T47D (cell line): Measurements from ENCODE around the gene LZTFL1.

Experiments
- DNase-seq, 2 experiments: peaks; one replicate each; pipeline versions ENCODE4 v3.0.0 to v3.0.0-alpha.2; 2011 to 2012; ENCODE audit warnings: low read depth in 1 of 2, low spot score in 1 of 2
- JUND ChIP-seq: IDR thresholded peaks from 2 replicates; pipeline ENCODE4 v1.6.1; 2012; ENCODE audit warnings: low read depth
- in situ Hi-C: cut with HindIII; loops from 2 replicates; pipeline ENCODE4 v1.10.0; 2016; ENCODE audit warnings: low sequenced_read_pairs, low pct_unique_long_range_greater_than_20kb

LZTFL1 gene

GRCh38 chr3:45786801-45787495 is 55.0 kb downstream of the LZTFL1 start:
- in situ Hi-C loops = no loop called here
- no peak for TF ChIP-seq JUND
- no peak for DNase-seq

GRCh38 chr3:45785605-45786150 is 56.2 kb downstream of the LZTFL1 start:
- no peak for TF ChIP-seq JUND
- no peak for DNase-seq
- in situ Hi-C loops = no loop called here

GRCh38 chr3:45783667-45784066 is 58.3 kb downstream of the LZTFL1 start:
- TF ChIP-seq JUND = no peak
- in situ Hi-C loops = no loop called here

GRCh38 chr3:45782381-45782780 is 59.5 kb downstream of the LZTFL1 start:
- in situ Hi-C loops = no loop called here
- no peak for DNase-seq
- no peak for TF ChIP-seq JUND

More at GRCh38 chr3:45783667-45784066, 58.3 kb downstream of the LZTFL1 start:
- DNase-seq = no peak

GRCh38 chr3:45781841-45782240 is 60.1 kb downstream of the LZTFL1 start:
- TF ChIP-seq JUND = no peak
- in situ Hi-C loops = no loop called here

GRCh38 chr3:45781271-45781670 is 60.6 kb downstream of the LZTFL1 start:
- DNase-seq = no peak
- no peak for TF ChIP-seq JUND
- in situ Hi-C loops = no loop called here

More at GRCh38 chr3:45781841-45782240, 60.1 kb downstream of the LZTFL1 start:
- no peak for DNase-seq

- DNase-seq = peak; percentile 74 to 83
- in situ Hi-C loops = no loop called here
- no peak for TF ChIP-seq JUND
Observed at GRCh38 chr3:45779746-45780735, 61.9 kb downstream of the LZTFL1 start.

GRCh38 chr3:45778761-45779201 is 63.1 kb downstream of the LZTFL1 start:
- no peak for TF ChIP-seq JUND
- in situ Hi-C loops = no loop called here
- DNase-seq = peak in 1 of 2 experiments; percentile 26

- TF ChIP-seq JUND = no peak
- no peak for DNase-seq
Observed at GRCh38 chr3:45777746-45778386, 64.1 kb downstream of the LZTFL1 start.

GRCh38 chr3:45777111-45777745 is 64.7 kb downstream of the LZTFL1 start:
- DNase-seq = no peak
- in situ Hi-C loops = no loop called here
- no peak for TF ChIP-seq JUND

More at GRCh38 chr3:45777746-45778386, 64.1 kb downstream of the LZTFL1 start:
- in situ Hi-C loops = no loop called here

GRCh38 chr3:45776611-45777010 is 65.3 kb downstream of the LZTFL1 start:
- no peak for DNase-seq
- in situ Hi-C loops = no loop called here
- no peak for TF ChIP-seq JUND

- no peak for DNase-seq
- TF ChIP-seq JUND = no peak
Observed at GRCh38 chr3:45776301-45776595, 65.7 kb downstream of the LZTFL1 start.

More at GRCh38 chr3:45776301-45776595, 65.7 kb downstream of the LZTFL1 start:
- in situ Hi-C loops = no loop called here
